ENCODE results near the gene EIF3L.

GRCh38 chr22:37918580-37919270 is 69.5 kb downstream of the EIF3L start:
- TF ChIP-seq CTCF (IDR thresholded peaks at IDR 0.05) (no peak), POLR2A (IDR thresholded peaks at IDR 0.05) (no peak)

All from suprapubic skin (tissue), 3 donors.